Measurements from ENCODE around the gene NIT2.

NIT2 gene

DNA sequence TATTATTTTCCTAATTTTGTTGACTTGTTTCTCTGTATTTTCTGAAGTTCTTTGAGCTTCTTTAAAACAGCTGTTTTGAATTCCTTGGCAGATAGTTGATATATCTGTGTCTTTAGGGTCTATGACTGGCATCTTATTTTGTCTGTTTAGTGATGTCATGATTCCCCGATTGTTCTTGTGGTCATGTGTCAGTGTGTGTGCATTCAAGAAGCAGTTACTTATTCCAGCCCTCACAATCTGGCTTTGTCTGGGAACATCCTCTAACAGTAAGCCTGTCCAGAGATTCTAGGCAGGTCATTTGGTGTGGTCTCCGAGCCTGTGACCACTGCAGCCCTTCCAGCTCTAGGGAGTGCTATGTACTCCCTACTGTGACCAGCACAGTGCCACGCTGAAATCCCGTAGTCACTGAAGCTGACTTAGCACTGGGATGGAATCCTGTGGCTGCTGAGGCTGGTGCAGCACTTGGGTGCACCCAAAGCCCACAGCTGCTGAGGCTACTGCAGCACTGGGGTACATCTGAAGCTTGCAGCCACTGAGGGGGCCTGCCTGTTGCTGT, 73.5 kb downstream of the NIT2 start:
- TF ChIP-seq, protein P1, sequence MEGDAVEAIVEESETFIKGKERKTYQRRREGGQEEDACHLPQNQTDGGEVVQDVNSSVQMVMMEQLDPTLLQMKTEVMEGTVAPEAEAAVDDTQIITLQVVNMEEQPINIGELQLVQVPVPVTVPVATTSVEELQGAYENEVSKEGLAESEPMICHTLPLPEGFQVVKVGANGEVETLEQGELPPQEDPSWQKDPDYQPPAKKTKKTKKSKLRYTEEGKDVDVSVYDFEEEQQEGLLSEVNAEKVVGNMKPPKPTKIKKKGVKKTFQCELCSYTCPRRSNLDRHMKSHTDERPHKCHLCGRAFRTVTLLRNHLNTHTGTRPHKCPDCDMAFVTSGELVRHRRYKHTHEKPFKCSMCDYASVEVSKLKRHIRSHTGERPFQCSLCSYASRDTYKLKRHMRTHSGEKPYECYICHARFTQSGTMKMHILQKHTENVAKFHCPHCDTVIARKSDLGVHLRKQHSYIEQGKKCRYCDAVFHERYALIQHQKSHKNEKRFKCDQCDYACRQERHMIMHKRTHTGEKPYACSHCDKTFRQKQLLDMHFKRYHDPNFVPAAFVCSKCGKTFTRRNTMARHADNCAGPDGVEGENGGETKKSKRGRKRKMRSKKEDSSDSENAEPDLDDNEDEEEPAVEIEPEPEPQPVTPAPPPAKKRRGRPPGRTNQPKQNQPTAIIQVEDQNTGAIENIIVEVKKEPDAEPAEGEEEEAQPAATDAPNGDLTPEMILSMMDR (IDR thresholded peaks at IDR 0.05; ENCODE audit: insufficient read depth, low read depth, low read length, missing control alignments) = no peak
- DNase-seq (ENCODE audit: low read depth) = no peak
- H3K4me3 ChIP-seq (ENCODE audit: low read depth, low read length) = no peak overlapping the region

Measured in GM12865 (cell line).